Fibroblast of gingiva (primary cell): Measurements from ENCODE around the gene ALDH16A1.
"Not testable (repeated sequence)": the region's sequence is repeated elsewhere in the genome, so short reads cannot be mapped to it uniquely, and the experiment has no call there.

Experiments used
- DNase-seq: peaks from one replicate; pipeline ENCODE4 v3.0.0-alpha.2; 2011; ENCODE audit warnings: low read depth

The ALDH16A1 gene

DNA sequence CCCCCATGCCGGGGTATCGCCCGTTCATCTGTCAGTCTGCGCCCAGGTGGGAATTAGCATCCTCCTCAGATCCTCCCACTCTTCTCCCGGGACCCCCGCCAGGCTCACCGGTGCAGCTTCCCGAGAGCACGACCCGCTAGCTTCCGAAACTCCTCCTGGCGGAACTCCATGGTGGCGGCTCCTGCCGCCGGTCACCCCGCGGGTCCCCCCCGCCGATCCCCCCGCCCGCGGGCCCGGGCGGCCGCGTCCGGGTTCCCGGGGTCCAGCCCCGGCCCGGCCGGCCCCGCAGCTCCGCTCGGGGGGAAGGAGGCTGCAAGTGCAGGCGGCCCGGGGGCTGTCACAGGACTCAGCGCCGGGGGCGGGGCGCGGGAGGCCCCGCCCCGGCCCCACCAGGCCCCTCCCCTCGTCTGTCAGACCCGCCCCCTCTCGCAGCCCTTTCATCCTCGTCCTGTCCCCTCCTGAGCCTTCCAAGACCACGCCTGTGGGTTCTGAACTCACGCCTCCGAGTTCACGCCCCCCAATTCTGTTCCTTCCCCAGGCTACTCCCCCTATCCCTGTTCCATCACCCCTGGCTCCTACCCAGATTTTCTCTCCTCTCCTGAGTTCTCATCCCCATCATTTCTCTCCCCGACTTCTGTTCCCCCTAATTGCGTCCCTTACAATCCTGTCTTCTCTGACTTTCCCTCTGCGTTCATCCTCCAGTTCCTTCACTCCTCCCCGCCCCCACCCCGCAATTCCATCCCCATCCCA is 11.6 kb upstream of the ALDH16A1 start, which contains the start of gene SLC17A7:
SLC17A7 (minus strand) TSS at position 318 of the 750 bp plus-strand sequence; CDS start at position 170, 148 bp downstream.
- no peak for DNase-seq

DNA sequence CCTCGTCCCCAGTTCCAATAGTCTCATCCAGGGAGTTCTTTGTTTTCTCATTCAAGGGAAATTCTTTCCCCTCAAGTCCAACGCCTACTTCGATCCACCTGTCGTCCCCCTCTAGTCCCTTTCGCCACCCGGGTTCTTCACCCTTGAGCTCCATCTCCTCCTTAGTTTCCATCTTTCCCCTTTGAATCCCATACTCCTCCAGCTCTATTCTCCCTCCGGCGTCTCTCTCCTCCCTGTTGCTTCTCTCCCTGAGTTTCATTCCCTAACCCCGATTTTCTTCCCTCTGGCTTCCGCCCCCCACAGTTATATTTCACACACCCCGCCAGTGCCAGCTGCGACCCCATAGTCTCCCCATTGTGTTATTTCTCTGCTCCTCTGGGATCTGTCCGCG is 11.1 kb upstream of the ALDH16A1 start:
- no peak for DNase-seq

DNA sequence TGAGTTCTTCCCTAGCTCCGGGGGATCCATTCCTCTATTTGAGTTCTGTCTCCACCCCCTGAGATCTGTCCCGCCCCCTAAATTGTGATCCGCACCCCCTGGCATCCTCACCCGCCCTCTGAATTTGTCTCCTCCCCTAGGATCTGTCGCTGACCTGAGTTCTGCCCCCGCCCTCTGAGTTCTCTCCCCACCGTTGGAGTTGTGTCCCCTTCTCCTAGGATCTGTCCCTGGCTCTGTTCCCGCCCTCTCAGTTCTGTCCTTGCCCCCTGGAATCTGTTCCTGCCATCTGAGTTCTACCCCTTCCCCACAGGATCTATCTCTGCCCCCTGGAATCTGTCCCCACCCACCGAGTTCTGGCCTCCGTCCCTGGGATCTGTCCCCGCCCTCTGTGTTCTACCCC is 10.7 kb upstream of the ALDH16A1 start:
- no peak for DNase-seq

DNA sequence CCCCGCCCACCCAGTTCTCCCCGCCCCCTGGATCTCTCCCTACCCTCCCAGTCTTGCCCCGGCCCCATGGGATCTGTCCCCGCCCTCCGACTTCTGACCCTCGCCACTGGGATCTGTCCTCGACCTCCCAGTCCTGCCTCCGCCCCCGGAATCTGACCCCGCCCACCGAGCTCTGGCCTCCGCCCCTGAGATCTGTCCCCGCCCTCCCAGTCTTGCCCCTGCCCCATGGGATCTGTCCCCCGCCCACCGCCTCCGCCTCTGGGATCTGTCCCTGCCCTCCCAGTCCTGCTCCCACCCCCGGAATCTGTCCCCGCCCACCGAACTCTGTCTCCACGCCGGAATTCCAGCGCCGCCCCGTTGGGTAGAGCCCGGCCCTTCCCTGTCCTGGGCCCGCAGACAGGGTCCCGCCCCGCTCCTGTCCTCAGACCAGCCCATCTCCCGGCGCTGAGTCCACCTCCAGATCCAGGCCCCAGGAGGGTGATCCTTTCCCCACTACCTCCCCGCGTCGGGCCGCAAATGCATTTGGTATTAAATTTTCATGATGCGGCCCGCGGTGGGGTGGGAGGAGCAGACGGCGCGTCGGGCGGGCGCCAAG is 10.2 kb upstream of the ALDH16A1 start:
- peak; percentile 88 for DNase-seq

DNA sequence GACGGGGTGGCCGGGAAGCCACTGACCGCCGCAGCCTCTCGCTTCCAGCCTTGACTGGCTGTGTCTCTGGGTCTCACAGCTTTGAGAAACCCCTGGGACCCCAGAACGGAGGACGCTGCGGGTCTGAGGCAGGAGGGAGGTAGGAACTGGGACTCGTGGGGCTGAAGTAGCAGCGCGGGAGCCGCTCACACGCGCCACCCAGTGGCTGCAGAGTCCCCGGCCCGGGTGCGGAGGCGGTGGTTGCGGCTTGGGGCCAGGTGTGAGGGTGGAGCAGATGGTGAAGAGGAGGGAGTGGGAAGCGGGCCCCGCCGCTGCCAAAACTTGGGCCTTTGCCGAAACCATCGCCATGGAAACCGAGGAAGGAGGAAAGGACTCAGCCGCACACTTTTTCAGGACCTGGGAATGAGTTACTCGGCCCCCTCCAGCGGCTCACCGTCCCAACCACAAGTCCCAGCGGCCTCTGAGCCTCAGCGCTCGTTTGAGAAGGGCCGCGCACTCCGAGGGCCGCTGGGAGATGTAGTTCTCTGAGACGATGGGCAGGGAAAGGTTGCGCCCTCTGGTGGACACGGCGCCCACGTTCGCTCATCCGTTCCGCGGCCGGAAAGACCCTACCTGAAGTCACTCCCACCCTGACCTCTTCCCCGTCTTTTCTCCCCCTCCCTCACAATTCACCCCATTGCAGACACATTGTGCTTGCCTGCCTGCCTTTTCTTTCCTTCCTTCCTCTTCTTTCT is 9.5 kb upstream of the ALDH16A1 start:
- DNase-seq, result peak; percentile 92

DNA sequence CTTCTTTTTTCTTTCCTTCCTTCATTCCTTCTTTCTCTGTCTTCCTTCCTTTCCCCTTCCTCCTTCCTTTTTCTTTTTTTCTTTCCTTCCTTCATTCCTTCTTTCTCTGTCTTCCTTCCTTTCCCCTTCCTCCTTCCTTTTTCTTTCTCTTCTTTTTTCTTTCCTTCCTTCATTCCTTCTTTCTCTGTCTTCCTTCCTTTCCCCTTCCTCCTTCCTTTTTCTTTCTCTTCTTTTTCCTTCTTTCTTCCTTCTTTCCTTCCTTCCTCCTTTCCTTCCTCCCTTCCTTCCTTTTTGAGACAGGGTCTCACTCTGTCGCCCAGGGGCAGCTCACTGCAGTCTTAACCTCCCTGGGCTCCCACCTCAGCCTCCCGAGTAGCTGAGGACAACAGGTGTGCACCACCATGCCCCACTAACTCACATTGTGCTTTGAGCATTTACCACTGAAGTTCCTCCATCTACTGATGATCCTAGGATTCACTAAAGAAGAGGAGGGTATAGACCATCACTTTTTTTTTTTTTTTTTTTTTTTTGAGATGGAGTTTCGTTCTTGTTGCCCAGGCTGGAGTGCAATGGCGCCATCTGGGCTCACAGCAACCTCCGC is 8.8 kb upstream of the ALDH16A1 start:
- not testable (repeated sequence) for DNase-seq

DNA sequence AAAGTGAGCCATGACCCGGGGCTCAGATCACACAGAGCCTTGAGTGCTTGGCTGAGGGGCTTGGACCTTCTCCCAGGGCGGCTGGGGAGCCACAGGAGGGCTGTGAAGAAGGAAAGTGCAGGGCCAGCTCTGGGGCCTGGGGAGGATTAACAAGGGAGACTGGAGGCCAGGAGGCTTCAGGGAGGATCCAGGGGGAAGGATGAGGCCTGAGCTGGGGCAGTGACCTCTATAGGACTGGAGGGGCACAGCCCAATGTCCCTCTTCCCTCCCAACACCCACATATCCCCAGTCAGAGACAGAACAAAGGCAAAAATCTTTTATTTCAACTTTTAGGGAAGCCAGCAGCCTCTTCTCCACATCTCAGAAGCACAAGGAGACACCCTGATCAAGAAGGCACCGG is 7.0 kb upstream of the ALDH16A1 start:
- no peak for DNase-seq

DNA sequence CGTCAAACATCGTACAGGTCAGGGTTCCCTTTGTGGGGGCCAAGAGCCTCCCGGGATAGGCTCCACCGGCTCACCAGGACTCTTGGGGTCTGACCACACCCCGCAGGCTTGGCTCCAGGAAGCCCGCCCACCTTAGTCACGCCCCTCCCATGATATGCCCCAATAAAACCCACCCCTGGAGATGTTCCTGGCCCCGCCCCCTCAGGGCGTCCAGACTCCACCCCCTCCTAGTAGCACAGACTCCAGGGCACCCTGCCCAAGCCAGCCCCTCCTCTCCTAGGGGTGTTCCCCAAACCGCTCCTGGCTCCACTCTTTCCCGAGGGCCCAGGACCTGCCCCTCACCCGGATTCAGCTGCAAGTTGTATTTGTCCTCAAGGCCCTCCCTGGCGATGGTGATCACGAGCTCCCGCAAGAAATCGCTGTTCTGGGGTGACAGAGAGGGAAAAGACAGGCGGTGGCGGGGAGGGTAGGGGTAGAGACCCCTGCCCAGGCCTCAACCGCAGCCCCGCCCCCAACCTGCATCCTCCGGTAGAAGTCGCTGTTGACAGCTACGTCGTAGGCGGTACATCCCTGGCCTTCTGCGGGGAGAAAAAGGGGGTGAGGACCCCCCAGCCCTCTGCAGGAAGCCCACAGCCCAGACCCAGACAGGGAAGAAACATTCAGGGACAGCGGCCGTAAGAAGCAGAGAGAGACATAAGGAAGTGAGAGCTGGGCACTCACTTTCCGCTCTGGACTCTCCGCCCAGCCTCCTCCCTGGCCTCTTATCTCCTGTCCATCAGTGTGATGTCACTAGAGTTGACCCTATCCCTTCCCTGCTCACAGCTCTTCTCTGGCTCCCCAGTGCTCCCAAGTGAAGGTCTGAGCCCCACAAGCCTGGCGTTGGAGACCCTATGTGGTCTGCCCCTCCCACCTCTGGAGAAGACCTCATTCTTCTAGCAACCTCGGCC is 5.3 kb upstream of the ALDH16A1 start:
- no peak for DNase-seq

DNA sequence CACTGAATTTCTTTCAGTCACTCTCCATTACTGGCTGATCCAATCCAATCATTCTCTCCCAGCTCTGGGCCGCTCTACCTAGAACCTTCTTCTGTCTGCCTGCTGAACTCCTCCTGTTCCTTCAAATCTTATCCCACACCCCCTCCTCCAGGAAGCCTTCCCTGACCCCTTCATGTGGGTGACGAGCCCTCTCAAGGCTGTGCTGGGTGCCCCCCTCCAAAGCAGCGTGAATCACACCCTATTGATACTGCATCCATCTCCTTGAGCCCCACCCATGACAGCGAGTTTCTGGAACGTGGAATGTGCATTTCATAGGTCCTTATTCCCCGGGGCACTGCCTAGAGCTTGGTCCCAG is 4.6 kb upstream of the ALDH16A1 start:
- no peak for DNase-seq

DNA sequence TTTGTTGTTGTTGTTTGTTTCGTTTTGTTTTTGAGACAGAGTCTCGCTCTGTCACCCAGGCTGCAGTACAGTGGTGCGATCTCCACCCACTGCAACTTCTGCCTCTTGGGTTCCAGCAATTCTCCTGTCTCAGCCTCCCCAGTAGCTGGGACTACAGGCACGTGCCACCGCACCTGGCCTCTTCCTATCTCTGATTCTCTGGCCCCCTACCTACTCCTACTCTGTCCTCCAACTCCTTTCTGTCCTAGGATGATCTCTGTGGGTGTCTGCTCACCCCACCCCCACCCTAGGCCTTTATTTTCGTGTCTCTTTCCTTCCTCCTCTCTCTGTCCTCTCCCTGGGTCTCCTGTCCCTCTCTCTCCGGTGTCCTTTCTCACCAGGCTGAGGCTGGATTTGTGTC is 2.6 kb upstream of the ALDH16A1 start:
- no peak for DNase-seq

DNA sequence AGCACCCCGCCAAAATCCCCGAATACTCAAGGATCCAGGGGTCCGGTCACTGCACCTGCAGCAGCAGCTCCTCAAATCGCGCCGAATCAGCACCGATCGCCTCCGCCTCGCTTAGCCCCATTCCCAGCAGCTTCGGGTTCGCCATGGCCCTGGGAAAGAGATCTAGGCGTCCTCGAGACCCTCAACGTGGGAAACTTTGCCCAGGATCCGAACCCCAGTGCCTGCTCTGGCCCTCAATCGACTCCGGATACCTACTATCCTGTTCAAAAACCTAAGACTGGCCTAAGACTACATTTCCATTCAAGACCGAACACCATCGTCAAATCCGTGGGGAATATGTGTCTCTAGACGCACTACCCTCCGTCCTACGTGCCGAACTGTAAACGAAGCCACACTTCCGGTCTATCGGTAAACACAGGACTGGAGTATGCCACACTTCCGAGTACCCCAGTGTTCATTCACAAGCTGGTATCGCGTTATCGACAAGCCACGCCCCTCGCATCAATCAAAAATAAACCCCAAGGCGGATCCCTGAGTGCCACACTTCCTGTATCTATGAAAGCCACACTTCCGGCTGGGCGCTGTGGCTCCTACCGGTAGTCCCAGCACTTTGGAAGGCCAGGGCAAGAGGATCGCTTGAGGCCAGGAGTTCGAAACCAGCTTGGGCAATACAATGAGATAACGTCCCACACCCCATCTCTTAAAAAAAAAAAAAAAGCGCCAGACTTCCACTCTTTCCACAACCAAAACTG is 1.4 kb upstream of the ALDH16A1 start, which contains the start of gene PIH1D1:
PIH1D1 (minus strand) TSS at position 385 of the 752 bp plus-strand sequence; CDS start at position 145, 240 bp downstream.
- DNase-seq, result peak; percentile 99

DNA sequence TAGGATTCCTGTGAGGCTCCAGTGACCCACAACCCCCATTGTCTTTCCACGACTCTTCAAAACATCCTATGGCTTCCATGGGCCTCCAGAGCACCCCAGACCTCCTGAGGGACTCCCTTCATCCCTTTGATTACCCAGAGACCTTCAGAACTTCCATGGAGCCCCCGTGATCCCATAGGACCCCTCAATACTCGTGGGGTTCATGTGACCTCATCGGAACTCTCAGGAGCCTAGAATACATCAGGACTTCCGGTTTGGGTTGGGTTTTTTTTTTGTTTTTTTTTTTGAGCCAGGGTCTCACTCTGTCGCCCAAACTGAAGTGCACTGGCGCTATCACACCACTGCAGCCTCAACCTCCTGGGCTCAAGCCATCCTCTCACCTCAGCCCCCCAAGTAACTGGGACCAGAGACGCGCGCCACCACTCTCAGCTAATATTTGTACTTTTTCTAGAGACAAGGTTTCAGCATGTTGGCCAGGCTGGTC is 774 bp downstream of the ALDH16A1 start:
- DNase-seq, result no peak

DNA sequence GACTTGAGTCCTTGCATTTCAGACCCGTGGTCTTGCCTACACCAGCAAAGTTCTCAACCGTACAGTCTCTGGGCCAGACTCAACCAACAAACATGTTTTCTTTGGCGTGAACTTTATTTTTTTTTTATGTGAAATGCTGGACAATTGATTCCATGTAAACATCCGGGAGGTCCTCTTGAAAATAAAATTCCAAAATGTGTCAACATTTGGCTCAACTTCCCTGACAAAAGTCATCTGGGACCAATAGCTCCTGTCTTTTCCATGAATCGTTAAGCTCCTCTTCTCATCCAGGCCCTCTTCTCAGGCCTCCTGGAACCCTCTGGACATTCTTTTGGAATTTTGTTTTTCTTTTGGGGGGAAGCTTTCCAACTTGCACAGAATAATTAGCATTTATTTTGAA is 2.7 kb downstream of the ALDH16A1 start:
- peak; percentile 91 for DNase-seq

DNA sequence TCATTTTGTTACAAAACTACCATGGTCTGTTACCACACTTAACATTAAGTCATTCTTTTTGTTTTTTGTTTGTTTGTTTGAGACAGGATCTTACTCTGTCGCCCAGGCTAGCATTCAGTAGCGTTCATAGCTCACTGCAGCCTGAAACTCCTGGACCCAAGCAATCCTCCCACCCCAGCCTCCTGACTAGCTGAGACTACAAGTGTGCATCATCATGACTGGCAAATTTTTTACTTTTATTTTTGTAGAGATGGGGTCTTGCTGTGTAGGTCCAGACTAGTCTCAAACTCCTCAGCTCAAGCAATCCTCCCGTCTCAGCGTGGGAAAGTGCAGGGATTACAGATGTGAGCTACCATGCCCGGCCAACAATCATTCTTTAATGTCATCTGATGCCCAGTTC is 3.3 kb downstream of the ALDH16A1 start:
- DNase-seq, result peak; percentile 81

DNA sequence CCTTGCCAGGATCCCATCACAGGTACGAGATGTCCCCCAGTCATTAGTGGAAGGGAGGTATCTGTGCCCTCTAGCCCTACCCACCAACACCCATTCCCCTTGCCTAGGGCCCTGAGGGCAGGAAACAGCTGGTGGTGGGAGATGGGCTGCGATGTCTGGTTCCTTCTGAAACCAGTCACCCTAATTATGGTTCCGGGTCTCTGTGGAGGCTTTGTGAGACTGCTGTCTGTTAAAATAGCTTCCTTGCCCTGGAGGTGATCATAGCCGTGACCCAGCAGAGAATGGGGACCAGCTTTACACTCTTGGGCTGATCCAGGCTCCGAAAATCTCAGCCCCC is 5.5 kb downstream of the ALDH16A1 start:
- no peak for DNase-seq

DNA sequence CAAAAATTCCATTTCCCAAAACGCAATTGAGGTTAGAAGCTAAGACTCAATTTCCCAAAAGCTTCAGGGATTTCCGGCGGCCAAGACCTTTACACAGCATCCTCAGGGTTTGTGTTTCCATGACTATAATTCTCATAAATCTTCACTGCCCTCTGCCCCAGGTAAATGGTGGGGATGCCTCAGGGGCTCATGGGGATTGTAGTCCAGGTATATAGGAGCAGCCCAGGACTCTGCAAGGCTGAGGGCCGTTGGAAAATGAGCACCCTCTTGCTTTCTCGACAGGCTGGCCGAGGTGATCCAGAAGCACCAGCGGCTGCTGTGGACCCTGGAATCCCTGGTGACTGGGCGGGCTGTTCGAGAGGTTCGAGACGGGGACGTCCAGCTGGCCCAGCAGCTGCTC is 6.4 kb downstream of the ALDH16A1 start:
- DNase-seq, result no peak

DNA sequence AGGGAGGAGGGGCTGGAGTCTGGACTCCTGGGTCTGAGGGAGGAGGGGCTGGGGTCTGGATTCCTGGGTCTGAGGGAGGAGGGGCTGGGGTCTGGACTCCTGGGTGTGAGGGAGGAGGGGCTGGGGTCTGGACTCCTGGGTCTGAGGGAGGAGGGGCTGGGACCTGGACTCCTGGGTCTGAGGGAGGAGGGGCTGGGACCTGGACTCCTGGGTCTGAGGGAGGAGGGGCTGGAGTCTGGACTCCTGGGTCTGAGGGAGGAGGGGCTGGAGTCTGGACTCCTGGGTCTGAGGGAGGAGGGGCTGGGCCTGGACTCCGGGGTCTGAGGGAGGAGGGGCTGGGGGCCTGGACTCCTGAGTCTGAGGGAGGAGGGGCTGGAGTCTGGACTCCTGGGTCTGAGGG is 8.1 kb downstream of the ALDH16A1 start:
- DNase-seq, result not testable (repeated sequence)

DNA sequence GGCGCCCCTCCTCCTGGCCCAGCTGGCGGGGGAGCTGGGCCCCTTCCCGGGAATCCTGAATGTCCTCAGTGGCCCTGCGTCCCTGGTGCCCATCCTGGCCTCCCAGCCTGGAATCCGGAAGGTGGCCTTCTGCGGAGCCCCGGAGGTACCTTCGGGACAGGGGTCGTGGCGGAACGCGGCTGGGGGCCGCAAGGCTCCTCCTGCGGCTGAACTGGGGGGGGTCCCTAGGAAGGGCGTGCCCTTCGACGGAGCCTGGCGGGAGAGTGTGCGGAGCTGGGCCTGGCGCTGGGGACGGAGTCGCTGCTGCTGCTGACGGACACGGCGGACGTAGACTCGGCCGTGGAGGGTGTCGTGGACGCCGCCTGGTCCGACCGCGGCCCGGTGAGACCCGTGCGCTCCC is 8.6 kb downstream of the ALDH16A1 start:
- DNase-seq, result no peak

DNA sequence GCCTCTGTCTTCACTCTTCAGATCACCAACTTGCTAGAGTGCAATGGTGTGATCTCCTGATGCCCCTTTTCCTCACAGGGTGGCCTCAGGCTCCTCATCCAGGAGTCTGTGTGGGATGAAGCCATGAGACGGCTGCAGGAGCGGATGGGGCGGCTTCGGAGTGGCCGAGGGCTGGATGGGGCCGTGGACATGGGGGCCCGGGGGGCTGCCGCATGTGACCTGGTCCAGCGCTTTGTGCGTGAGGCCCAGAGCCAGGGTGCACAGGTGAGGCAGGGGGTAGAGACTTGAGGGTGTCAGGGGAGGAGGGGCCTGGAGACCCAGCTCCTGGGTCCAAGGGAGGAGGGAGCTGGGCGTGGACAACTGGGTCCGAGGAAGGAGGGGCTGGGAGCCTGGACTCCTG is 9.5 kb downstream of the ALDH16A1 start:
- no peak for DNase-seq

DNA sequence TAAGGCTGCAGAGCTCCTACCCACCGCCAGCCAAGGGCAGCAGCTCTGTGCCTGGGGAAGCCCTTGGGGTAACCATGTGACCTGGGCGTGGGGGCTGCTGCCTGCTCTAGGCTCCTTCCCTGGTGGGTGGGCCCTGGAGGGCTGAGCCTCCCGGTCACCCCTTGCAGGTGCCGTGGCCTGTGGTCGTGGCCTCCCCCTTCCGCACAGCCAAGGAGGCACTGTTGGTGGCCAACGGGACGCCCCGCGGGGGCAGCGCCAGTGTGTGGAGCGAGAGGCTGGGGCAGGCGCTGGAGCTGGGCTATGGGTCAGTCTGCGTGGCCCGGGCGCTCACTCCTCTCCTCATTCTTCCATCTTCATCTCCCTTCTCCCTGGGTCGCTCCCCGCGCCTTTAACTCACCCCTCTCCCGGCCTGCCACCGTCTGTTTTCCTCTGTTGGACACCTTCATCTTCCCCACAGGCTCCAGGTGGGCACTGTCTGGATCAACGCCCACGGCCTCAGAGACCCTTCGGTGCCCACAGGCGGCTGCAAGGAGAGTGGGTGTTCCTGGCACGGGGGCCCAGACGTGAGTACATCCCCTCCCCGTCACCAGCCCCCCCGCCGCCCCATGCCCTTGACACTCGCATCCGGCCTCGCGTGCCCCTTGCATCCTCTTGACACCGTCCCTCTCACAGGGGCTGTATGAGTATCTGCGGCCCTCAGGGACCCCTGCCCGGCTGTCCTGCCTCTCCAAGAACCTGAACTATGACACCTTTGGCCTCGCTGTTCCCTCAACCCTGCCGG is 11.1 kb downstream of the ALDH16A1 start:
- no peak for DNase-seq
